NCI-H748 (cell line): Measurements from ENCODE around the gene RHBDL1.
A peak's percentile ranks its signal among the peaks of the same experiment; 100 is the strongest.

ENCODE experiments used
- DNase-seq: peaks from one replicate; lab custom pipeline; 2025; ENCODE audit not compliant: unreplicated experiment; lab: John Stamatoyannopoulos, UW

Gene RHBDL1

GRCh38 chr16:652454-653305 is 22.8 kb upstream of the RHBDL1 start:
- DNase-seq = no peak

GRCh38 chr16:654034-654433 is 21.4 kb upstream of the RHBDL1 start:
- DNase-seq = no peak

- DNase-seq = no peak
Measured at GRCh38 chr16:657487-657886, 18.0 kb upstream of the RHBDL1 start.

GRCh38 chr16:658679-659571 is 16.5 kb upstream of the RHBDL1 start:
- DNase-seq = no peak

- DNase-seq = no peak
Measured at GRCh38 chr16:659618-660017, 15.9 kb upstream of the RHBDL1 start.

- DNase-seq = no peak
Measured at GRCh38 chr16:660132-660458, 15.4 kb upstream of the RHBDL1 start.

GRCh38 chr16:660459-661183 is 14.8 kb upstream of the RHBDL1 start:
- peak; percentile 75 for DNase-seq

GRCh38 chr16:661184-661821 is 14.2 kb upstream of the RHBDL1 start:
- DNase-seq = no peak

- DNase-seq = no peak
Measured at GRCh38 chr16:662095-662494, 13.4 kb upstream of the RHBDL1 start.

GRCh38 chr16:662597-662996 is 12.9 kb upstream of the RHBDL1 start:
- no peak for DNase-seq

GRCh38 chr16:666572-666971 is 8.9 kb upstream of the RHBDL1 start:
- no peak for DNase-seq

- no peak for DNase-seq
Measured at GRCh38 chr16:667113-667779, 8.2 kb upstream of the RHBDL1 start.

- DNase-seq = peak; percentile 90
Measured at GRCh38 chr16:667780-668518, 7.5 kb upstream of the RHBDL1 start, which contains the start of gene RHOT2. Gene RHOT2 (plus strand): TSS chr16:668132. CDS start chr16:668200, 68 bp downstream.

- no peak for DNase-seq
Measured at GRCh38 chr16:668519-669171, 6.8 kb upstream of the RHBDL1 start.

- no peak for DNase-seq
Measured at GRCh38 chr16:669666-670065, 5.8 kb upstream of the RHBDL1 start.

GRCh38 chr16:670485-671352 is 4.8 kb upstream of the RHBDL1 start:
- no peak for DNase-seq

GRCh38 chr16:671353-672131 is 3.9 kb upstream of the RHBDL1 start:
- no peak for DNase-seq
